Measurements from ENCODE around the gene ETV3. TPM values are rescaled to one million over a fixed set of nuclear protein-coding genes. Genes with fewer than 3 reads are reported as not detected.

ETV3 gene
- total RNA-seq, 1 experiment from 2014 or later = 21.2 TPM

DNA sequence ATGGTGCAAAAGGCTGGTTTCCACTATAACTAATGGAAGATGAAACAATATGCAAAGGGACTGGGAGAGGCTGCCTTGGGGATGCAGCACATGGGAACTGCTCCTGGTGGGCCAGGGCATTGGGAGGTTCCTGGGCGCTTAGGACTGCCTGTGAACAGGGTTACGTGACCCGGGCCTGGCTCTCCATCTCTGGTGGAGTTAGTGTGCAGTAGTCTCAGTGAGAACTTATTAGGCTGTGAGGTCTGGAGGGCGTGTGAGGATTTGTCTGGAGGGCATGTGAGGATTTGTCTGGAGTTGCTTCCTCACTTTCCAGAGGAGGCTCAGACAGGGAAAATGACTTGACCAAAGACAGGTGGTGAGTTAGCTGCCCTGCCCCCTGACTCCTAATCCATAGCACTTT is 37.0 kb downstream of the ETV3 start:
- no peaks in the 10 kb centered on the region for H3K79me2 ChIP-seq (ENCODE audit: insufficient read depth, low read length)
- ChIA-PET RAD21 (ENCODE audit: low non-redundant PET in 1 of 2, low total read pairs in 2 of 2, uncharacterized antibody in 2 of 2, unreplicated experiment in 2 of 2) (no interaction called here), POLR2A (no interaction called here), CTCF (interaction anchor here (1.0 kb wide), 1 partner anchor 11 kb away, joined by 4 read pairs; no protein-coding TSS in a partner anchor)
- peaks cover 5% of the 10 kb centered on the region; the same call in 1 of the 2 replicates for H3K27me3 ChIP-seq (ENCODE audit: insufficient read depth, low read length)
- intact Hi-C loops (cut with micrococcal nuclease) = no loop called here
- no peak overlapping the region for H3K4me3 ChIP-seq (replicated peaks in 1 of 2; ENCODE audit: low read depth in 1 of 2, low read length in 2 of 2)
- no peak overlapping the region for H2AFZ ChIP-seq (ENCODE audit: low read depth, low read length, poor library complexity, severe bottlenecking)
- no peaks in the 10 kb centered on the region for H3K9me3 ChIP-seq (ENCODE audit: control insufficient read depth in 1 of 2, insufficient read depth in 1 of 2, low read depth in 1 of 2, low read length in 2 of 2)
- BruUV-seq (replicated peaks) = no TSS peak
- H3K4me1 ChIP-seq (ENCODE audit: control insufficient read depth in 1 of 2, insufficient read depth in 2 of 2, low read length in 2 of 2) = peaks cover 0 to 3% of the 10 kb centered on the region in 2 experiments; a peak in 1 of 4 replicates
- TF ChIP-seq, protein P1, sequence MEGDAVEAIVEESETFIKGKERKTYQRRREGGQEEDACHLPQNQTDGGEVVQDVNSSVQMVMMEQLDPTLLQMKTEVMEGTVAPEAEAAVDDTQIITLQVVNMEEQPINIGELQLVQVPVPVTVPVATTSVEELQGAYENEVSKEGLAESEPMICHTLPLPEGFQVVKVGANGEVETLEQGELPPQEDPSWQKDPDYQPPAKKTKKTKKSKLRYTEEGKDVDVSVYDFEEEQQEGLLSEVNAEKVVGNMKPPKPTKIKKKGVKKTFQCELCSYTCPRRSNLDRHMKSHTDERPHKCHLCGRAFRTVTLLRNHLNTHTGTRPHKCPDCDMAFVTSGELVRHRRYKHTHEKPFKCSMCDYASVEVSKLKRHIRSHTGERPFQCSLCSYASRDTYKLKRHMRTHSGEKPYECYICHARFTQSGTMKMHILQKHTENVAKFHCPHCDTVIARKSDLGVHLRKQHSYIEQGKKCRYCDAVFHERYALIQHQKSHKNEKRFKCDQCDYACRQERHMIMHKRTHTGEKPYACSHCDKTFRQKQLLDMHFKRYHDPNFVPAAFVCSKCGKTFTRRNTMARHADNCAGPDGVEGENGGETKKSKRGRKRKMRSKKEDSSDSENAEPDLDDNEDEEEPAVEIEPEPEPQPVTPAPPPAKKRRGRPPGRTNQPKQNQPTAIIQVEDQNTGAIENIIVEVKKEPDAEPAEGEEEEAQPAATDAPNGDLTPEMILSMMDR (IDR thresholded peaks at IDR 0.05 in 2 of 3, conservative IDR thresholded peaks at IDR 0.05 in 1 of 3; ENCODE audit: borderline replicate concordance in 1 of 3, insufficient read depth in 1 of 3, low read depth in 2 of 3, low read length in 2 of 3) = no peak
- no peak for TF ChIP-seq TCF7L2 (IDR thresholded peaks at IDR 0.05; ENCODE audit: borderline replicate concordance, extremely low read depth, insufficient read depth, insufficient read length)
- TF ChIP-seq, protein P2, sequence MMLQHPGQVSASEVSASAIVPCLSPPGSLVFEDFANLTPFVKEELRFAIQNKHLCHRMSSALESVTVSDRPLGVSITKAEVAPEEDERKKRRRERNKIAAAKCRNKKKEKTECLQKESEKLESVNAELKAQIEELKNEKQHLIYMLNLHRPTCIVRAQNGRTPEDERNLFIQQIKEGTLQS (IDR thresholded peaks at IDR 0.05) = no peak
- no peak for TF ChIP-seq SP1 (IDR thresholded peaks at IDR 0.05; ENCODE audit: low read depth)
- no peak for TF ChIP-seq FOSL1 (IDR thresholded peaks at IDR 0.05; ENCODE audit: low read depth)
- TF ChIP-seq SIN3A (IDR thresholded peaks at IDR 0.05; ENCODE audit: low read depth) = no peak
- no peak for TF ChIP-seq POLR2AphosphoS5 (IDR thresholded peaks at IDR 0.05; ENCODE audit: low read depth, low read length)
- TF ChIP-seq ELF1 (IDR thresholded peaks at IDR 0.05; ENCODE audit: borderline replicate concordance, low read depth) = no peak
- TF ChIP-seq RAD21 (IDR thresholded peaks at IDR 0.05; ENCODE audit: low read depth) = no peak
- no peak for TF ChIP-seq JUND (IDR thresholded peaks at IDR 0.05)
- no peak for TF ChIP-seq EGR1 (IDR thresholded peaks at IDR 0.05; ENCODE audit: low read depth)
- TF ChIP-seq SRF (IDR thresholded peaks at IDR 0.05; ENCODE audit: low read depth) = no peak
- TF ChIP-seq CBX3 (IDR thresholded peaks at IDR 0.05; ENCODE audit: low read depth) = no peak
- TF ChIP-seq, protein P3, sequence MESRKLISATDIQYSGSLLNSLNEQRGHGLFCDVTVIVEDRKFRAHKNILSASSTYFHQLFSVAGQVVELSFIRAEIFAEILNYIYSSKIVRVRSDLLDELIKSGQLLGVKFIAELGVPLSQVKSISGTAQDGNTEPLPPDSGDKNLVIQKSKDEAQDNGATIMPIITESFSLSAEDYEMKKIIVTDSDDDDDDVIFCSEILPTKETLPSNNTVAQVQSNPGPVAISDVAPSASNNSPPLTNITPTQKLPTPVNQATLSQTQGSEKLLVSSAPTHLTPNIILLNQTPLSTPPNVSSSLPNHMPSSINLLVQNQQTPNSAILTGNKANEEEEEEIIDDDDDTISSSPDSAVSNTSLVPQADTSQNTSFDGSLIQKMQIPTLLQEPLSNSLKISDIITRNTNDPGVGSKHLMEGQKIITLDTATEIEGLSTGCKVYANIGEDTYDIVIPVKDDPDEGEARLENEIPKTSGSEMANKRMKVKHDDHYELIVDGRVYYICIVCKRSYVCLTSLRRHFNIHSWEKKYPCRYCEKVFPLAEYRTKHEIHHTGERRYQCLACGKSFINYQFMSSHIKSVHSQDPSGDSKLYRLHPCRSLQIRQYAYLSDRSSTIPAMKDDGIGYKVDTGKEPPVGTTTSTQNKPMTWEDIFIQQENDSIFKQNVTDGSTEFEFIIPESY (IDR thresholded peaks at IDR 0.05; ENCODE audit: extremely low read depth, insufficient replicate concordance, low read length) = no peak
- TF ChIP-seq YY1 (IDR thresholded peaks at IDR 0.05; ENCODE audit: extremely low read depth, insufficient replicate concordance, low read depth, low read length) = no peak
- no peak for TF ChIP-seq POLR2A (IDR thresholded peaks at IDR 0.05; ENCODE audit: borderline replicate concordance, extremely low read depth, insufficient read depth, insufficient read length)
- TF ChIP-seq ZNF274 (IDR thresholded peaks at IDR 0.05; ENCODE audit: low read depth, low read length) = no peak
- no peak for TF ChIP-seq EZH2phosphoT487 (IDR thresholded peaks at IDR 0.05; ENCODE audit: borderline replicate concordance)
- TF ChIP-seq CEBPB (IDR thresholded peaks at IDR 0.05; ENCODE audit: low read depth) = no peak
- TF ChIP-seq ZFX (IDR thresholded peaks at IDR 0.05) = no peak
- H3K9me2 ChIP-seq (ENCODE audit: insufficient read depth) = no peaks in the 10 kb centered on the region; the same call in 1 of the 2 replicates
- ATAC-seq (no peak), DNase-seq (ENCODE audit: low read depth, low spot score) (no peak)
- H4K20me1 ChIP-seq (ENCODE audit: insufficient read depth) = no peaks in the 10 kb centered on the region
- no peak overlapping the region for H3K4me2 ChIP-seq (ENCODE audit: low read length)
- no peak overlapping the region for H3K9ac ChIP-seq (ENCODE audit: low read length)
- no peaks in the 10 kb centered on the region for H3K36me3 ChIP-seq (ENCODE audit: control insufficient read depth in 1 of 2, insufficient read depth in 2 of 2, low read length in 2 of 2)
- no peak overlapping the region for H3K27ac ChIP-seq (ENCODE audit: low read depth, low read length)
